Esophagus (tissue), 2 donors: ENCODE measurements around the gene CCNI2. TPM values are rescaled to one million over a fixed set of nuclear protein-coding genes. Genes with fewer than 3 reads are reported as not detected.
"Not testable (repeated sequence)": the region's sequence is repeated elsewhere in the genome, so short reads cannot be mapped to it uniquely, and the experiment has no call there.

ENCODE experiments used
- H3K27ac ChIP-seq, 2 donors: one replicate each; pipeline ENCODE4 v1.5.1; 2013; ENCODE audit warnings: low read depth in 2 of 2, mild to moderate bottlenecking in 2 of 2, inconsistent platforms in 1 of 2, low read length in 1 of 2, moderate library complexity in 1 of 2
- H3K27me3 ChIP-seq, 2 donors: one replicate each; pipeline ENCODE4 v1.6.1; 2013; ENCODE audit warnings: low read length in 2 of 2, control low read depth in 1 of 2, mild to moderate bottlenecking in 1 of 2; ENCODE audit not compliant: insufficient read depth in 2 of 2, control insufficient read depth in 1 of 2
- H3K36me3 ChIP-seq, 2 donors: one replicate each; pipeline ENCODE4 v1.6.1; 2013; ENCODE audit warnings: low read length in 1 of 2; ENCODE audit not compliant: control insufficient read depth in 2 of 2, insufficient read depth in 2 of 2
- H3K4me1 ChIP-seq, 2 donors: one replicate each; pipeline ENCODE4 v1.6.1; 2013; ENCODE audit warnings: low read length in 1 of 2; ENCODE audit not compliant: control insufficient read depth in 2 of 2, insufficient read depth in 2 of 2
- H3K4me3 ChIP-seq, 2 donors: one replicate each; pipeline ENCODE4 v1.5.1; 2013; ENCODE audit warnings: low read length in 2 of 2, mild to moderate bottlenecking in 2 of 2, low read depth in 1 of 2, moderate library complexity in 1 of 2
- H3K9me3 ChIP-seq, 2 donors: one replicate each; pipeline ENCODE4 v1.6.1; 2013; ENCODE audit warnings: mild to moderate bottlenecking in 2 of 2, low read depth in 1 of 2, low read length in 1 of 2, moderate library complexity in 1 of 2; ENCODE audit not compliant: control insufficient read depth in 2 of 2, insufficient read depth in 1 of 2
- WGBS, 2 donors: extraction: QIAGEN DNeasy Blood & Tissue Kit; methylation state at CpG; one replicate each; pipeline ENCODE4 v1.1.7; 2013; 5-methylcytosine and 5-hydroxymethylcytosine counted together
- polyA plus RNA-seq, 2 donors: library from polyadenylated mRNA; stranded (reverse); fragments of 200-250 nt; gene quantifications; one replicate each; pipeline ENCODE4 v1.2.3, GENCODE V29; 2013
- donor health status: healthy with polysubstance abuse.
- donor health status: Bipolar disorder and iron deficiency.

The CCNI2 gene
- polyA plus RNA-seq, 2 donors, result 0.04 to 0.05 TPM

DNA sequence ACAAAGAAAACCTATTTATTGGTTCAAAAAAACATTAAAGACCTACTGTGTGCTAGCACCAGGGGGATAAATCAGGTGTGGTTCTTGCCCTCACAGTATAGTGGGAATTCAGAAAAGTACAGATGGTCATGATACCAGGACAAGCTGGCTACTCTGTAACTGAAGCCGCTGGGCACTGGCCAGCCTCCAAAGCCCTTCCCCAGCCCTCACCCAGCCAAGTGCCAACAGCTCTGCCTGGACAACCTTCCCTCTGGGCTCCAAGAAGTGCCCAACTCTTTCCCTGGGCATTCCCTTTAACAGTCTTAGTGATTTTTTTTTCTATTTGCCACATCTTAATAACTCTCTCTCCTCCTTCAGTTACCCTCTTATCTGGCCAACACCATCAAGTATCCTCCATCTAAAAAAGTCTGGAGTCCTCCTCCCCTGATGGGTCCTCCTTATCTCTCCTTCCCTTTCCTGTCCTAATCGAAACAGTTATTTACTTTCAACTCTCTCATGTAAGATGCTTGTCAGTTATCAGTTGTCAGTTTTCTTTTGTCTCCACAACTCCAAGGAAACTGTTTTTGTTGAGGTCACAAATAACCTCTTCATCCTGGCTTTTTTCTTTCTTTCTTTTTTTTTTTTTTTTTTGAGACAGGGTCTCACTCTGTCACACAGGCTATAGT lies 43.1 kb downstream of the CCNI2 start:
- Histone ChIP-seq H3K9me3 (no peaks in the 10 kb centered on the region), H3K4me1 (no peaks in the 10 kb centered on the region), H3K27me3 (no peaks in the 10 kb centered on the region), H3K36me3 (no peaks in the 10 kb centered on the region), H3K4me3 (no peak overlapping the region), H3K27ac (no peak overlapping the region)
- WGBS, 2 donors, result 64 to 79% methylated on average over 2 of the region's 2 CpGs

DNA sequence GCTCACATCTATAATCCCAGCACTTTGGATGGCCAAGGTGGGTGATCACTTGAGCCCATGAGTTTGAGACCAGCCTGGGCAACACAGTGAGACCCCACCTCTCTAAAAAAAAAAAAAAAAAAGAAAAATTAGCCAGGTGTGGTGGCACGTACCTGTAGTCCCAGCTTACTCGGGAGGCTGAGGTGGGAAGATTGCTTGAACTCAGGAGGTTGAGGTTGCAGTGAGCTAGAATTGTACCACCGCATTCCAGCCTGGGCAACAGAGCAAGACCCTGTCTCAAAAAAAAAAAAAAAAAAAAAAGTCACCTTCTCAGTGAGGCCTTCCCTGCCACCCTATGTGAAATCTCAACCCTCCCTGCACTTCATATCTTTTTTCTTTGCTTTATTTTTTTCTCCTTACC lies 43.8 kb downstream of the CCNI2 start:
- H3K27me3 ChIP-seq, result no peaks in the 10 kb centered on the region
- no peaks in the 10 kb centered on the region for H3K9me3 ChIP-seq
- 94 to 99% methylated on average over 3 of the region's 3 CpGs for WGBS, 2 donors
- H3K4me1 ChIP-seq, result no peaks in the 10 kb centered on the region
- no peaks in the 10 kb centered on the region for H3K36me3 ChIP-seq
- H3K27ac ChIP-seq, result no peak overlapping the region
- H3K4me3 ChIP-seq, result no peak overlapping the region

DNA sequence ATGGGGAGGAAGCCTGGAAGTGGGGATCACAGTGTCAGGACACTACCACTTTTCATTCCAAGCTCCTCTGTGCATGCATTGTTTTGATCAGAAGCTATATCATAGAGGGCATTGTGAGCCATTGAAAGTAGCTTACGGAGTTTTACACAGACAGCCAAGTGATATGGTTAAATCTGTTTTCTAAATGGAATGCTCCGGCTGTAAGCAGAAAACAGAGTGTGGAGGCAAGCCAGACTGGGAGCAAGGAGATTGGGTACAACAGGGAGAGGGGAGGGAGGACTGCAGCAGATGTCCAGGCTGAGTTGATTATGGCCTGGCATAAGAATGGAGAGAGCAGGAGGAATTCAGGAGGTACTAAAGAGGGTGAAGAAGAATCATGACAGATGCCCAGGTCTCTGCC lies 50.4 kb downstream of the CCNI2 start:
- Histone ChIP-seq H3K4me3 (no peak overlapping the region), H3K9me3 (no peaks in the 10 kb centered on the region), H3K36me3 (no peaks in the 10 kb centered on the region), H3K27me3 (no peaks in the 10 kb centered on the region), H3K4me1 (peaks cover 3% of the 10 kb centered on the region in 2 donors), H3K27ac (no peak overlapping the region)
- 74 to 75% methylated on average over 2 of the region's 2 CpGs for WGBS, 2 donors

- Histone ChIP-seq H3K4me3 (no peak overlapping the region), H3K27me3 (no peaks in the 10 kb centered on the region), H3K36me3 (no peaks in the 10 kb centered on the region), H3K9me3 (no peaks in the 10 kb centered on the region), H3K4me1 (peaks cover 3% of the 10 kb centered on the region in 2 donors), H3K27ac (no peak overlapping the region)
- WGBS, 2 donors, result 61 to 73% methylated on average over 2 of the region's 2 CpGs
Measured at GRCh38 chr5:132799392-132799791, 52.2 kb downstream of the CCNI2 start.

DNA sequence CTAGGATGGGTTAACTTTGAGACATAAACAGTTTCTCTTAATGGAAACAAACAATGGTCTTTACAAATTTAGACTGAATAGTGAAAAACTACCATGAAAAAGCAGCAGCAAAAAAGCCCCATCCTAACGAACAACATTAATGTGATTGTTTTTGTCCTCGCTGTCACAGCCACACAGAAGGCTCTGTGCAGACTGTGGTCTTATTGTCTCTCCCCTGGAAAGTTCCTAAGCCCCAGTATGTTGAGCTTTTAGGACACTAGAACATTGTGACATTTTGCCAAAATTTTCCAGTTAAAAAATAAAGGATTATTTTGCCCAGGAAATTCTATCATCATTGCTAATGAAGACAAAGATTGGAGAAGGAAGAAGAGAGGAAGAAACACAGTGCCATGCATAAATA lies 53.3 kb downstream of the CCNI2 start:
- Histone ChIP-seq H3K36me3 (no peaks in the 10 kb centered on the region), H3K4me1 (peaks cover 3% of the 10 kb centered on the region in 2 donors), H3K9me3 (no peaks in the 10 kb centered on the region), H3K27me3 (no peaks in the 10 kb centered on the region), H3K4me3 (no peak overlapping the region), H3K27ac (no peak overlapping the region)
- 81 to 82% methylated on average over 2 of the region's 2 CpGs for WGBS, 2 donors

DNA sequence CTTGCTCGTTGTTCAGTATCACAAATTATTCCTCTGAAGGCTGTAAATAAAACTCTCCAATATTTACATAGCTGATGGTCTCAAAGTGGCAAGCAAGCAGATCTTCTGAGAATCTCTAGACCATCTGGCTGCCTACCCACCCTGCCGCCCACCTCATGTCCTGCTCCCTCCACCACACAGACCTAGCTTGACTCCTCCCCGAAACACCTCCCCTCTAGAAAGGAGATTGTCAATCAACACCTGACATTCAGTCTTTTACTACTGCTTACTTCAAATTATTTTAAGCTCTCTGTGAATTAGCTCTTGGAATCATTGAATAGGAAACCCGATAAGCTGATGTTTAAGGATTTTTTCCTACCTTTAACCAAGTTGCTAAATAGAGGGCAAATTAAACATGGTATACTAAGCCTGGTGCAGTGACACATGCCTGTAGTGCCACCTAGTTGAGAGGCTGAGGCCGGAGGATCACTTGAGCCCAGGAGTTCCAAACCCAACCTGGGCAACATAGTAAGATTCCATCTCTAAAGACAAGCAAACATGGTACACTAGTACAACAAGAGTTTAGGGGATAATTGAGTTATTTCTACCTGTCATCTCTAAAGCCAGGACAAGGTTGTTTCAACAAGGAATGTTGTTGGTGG lies 54.9 kb downstream of the CCNI2 start:
- Histone ChIP-seq H3K9me3 (no peaks in the 10 kb centered on the region), H3K4me3 (no peak overlapping the region), H3K27me3 (no peaks in the 10 kb centered on the region), H3K27ac (no peak overlapping the region), H3K4me1 (peaks cover 3% of the 10 kb centered on the region in 2 donors), H3K36me3 (no peaks in the 10 kb centered on the region)
- WGBS, 2 donors, result 85 to 86% methylated on average over 5 of the region's 5 CpGs

DNA sequence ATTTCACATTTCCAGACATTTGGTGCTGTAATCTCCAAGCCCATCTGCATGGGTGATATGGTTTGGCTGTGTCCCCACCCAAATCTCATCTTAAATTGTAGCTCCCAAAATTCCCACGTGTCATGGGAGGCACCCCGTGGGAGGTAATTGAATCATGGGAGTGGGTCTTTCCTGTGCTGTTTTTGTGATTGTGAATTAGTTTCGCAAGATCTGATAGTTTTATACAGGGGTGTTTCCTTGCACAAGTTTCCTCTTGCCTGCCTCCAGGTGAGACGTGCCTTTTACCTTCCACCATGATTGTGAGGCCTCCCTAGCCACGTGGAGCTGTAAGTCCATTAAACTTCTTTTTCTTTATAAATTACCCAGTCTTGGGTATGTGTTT lies 55.5 kb downstream of the CCNI2 start:
- not testable (repeated sequence) for H3K4me1 ChIP-seq, H3K9me3 ChIP-seq, H3K27ac ChIP-seq, H3K4me3 ChIP-seq, H3K36me3 ChIP-seq, H3K27me3 ChIP-seq
- WGBS, 2 donors, result 60 to 71% methylated on average over 5 of the region's 5 CpGs

Other genes starting within 250 kb of the CCNI2 start
- not detected for gene IL5, start 203.9 kb upstream of the CCNI2 start, polyA plus RNA-seq
- gene RAD50, start 190.4 kb upstream of the CCNI2 start, polyA plus RNA-seq, result 1 to 10 TPM; 6.2 to 8.5 TPM
- not detected for gene IL13, start 89.3 kb upstream of the CCNI2 start, polyA plus RNA-seq
- not detected for gene IL4, start 73.4 kb upstream of the CCNI2 start, polyA plus RNA-seq
- 1 to 10 TPM; 2.0 to 2.4 TPM for gene KIF3A, start 9.9 kb upstream of the CCNI2 start, polyA plus RNA-seq
- 10 to 100 TPM; 22.1 to 23.3 TPM for gene SEPTIN8, start 29.8 kb downstream of the CCNI2 start, polyA plus RNA-seq
- gene SOWAHA, start 65.9 kb downstream of the CCNI2 start, polyA plus RNA-seq, result under 1 TPM; 0.07 to 0.18 TPM
- gene SHROOM1, start 83.2 kb downstream of the CCNI2 start, polyA plus RNA-seq, result 1 to 10 TPM; 3.3 to 5.6 TPM
- under 1 TPM; 0.16 to 0.55 TPM for gene GDF9, start 119.0 kb downstream of the CCNI2 start, polyA plus RNA-seq
- gene UQCRQ, start 119.2 kb downstream of the CCNI2 start, polyA plus RNA-seq, result 100 to 1,000 TPM; 351 to 424 TPM
- gene LEAP2, start 126.2 kb downstream of the CCNI2 start, polyA plus RNA-seq, result 1 to 10 TPM in 1 of 2 donors, under 1 TPM in 1; 0.73 to 2.2 TPM
- gene AFF4, start 216.2 kb downstream of the CCNI2 start, polyA plus RNA-seq, result 10 to 100 TPM; 10.4 to 12.6 TPM